ELR (cell line): ENCODE results near the gene MEIS1.
A peak's percentile ranks its signal among the peaks of the same experiment; 100 is the strongest.
"Not testable (repeated sequence)": the region's sequence is repeated elsewhere in the genome, so short reads cannot be mapped to it uniquely, and the experiment has no call there.

Experiments
- DNase-seq: peaks from one replicate; pipeline ENCODE4 v3.0.0-alpha.2; 2015; ENCODE audit warnings: low read depth

Gene MEIS1

GRCh38 chr2:66434679-66435548, at the start of gene MEIS1:
TSS of gene MEIS1 (plus strand) at chr2:66435125. CDS start at chr2:66435857, 732 bp downstream.
- peak; percentile 97 for DNase-seq

GRCh38 chr2:66387016-66387753, 47.7 kb upstream of the MEIS1 start:
- DNase-seq: no peak

GRCh38 chr2:66389651-66390131, 45.2 kb upstream of the MEIS1 start:
- peak; percentile 4 for DNase-seq

- no peak for DNase-seq
Observed at GRCh38 chr2:66390152-66390551, 44.8 kb upstream of the MEIS1 start.

- DNase-seq: no peak
Observed at GRCh38 chr2:66390811-66391210, 44.1 kb upstream of the MEIS1 start.

DNA sequence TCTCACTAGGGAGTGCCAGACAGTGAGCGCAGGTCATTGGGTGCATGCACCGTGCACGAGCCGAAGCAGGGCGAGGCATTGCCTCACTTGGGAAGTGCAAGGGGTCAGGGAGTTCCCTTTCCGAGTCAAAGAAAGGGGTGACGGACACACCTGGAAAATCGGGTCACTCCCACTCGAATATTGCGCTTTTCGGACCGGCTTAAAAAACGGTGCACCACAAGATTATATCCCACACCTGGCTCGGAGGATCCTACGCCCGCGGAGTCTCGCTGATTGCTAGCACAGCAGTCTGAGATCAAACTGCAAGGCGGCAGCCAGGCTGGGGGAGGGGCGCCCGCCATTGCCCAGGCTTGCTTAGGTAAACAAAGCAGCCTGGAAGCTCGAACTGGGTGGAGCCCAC, 43.7 kb upstream of the MEIS1 start:
- not testable (repeated sequence) for DNase-seq

DNA sequence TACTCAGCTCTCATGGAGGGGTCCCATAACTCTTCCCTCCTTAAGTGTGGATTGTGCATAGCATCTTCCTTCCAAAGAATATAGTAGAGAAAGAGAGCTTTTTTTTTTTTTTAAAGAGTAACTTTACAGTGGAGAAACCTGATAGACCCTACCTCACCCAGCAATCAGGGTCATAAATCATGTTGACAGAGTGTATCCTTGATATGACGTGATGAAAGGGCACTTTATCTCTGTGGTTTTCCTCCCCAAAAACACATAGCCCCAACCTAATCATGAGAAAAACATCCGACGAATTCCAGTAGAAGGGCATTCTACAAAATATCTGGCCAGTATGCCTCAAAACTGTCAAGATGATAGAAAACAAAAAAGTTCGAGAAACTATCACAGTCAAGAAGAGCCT, 29.5 kb upstream of the MEIS1 start:
- no peak for DNase-seq

- no peak for DNase-seq
Observed at GRCh38 chr2:66408905-66409304, 26.0 kb upstream of the MEIS1 start.

GRCh38 chr2:66412874-66413273, 22.1 kb upstream of the MEIS1 start:
- no peak for DNase-seq

DNA sequence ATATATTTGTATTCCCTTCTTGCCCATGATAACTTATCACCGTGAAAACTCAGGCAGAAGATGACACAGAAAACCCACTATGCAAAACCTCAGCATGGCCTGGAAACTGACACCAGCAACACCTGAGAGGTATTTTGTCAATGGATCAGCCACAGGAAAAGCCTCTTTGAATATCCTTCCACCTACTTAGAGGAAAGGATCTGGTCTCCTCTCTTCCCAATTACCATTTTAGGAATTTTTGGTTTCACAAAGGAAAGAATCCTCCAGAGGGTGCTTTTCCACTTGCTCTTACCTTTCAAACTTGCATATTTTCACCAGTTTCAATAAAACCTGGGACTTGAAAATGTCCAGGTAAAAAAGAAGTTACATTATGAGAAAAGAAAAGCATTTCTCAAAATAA, 20.0 kb upstream of the MEIS1 start:
- DNase-seq: no peak

- no peak for DNase-seq
Observed at GRCh38 chr2:66418381-66418780, 16.5 kb upstream of the MEIS1 start.

DNA sequence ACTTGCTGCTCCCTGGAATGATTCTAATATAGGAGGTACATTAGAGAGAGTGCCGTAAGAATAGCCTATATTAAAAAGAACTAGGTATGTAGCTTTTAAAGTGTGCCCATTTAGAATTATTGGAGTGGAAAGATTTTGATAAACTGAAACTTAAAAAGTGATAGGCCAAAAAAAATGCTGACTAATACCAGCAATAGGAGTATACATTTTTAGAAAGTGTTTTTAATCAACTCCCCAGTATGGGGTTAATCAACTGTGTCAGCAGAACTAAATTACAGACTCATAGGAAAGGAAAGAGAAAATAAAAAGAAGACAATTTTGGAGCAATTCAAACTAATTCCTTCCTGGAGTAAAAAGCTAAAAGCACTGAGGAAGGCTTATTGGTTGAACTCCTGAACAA, 13.3 kb upstream of the MEIS1 start:
- no peak for DNase-seq

DNA sequence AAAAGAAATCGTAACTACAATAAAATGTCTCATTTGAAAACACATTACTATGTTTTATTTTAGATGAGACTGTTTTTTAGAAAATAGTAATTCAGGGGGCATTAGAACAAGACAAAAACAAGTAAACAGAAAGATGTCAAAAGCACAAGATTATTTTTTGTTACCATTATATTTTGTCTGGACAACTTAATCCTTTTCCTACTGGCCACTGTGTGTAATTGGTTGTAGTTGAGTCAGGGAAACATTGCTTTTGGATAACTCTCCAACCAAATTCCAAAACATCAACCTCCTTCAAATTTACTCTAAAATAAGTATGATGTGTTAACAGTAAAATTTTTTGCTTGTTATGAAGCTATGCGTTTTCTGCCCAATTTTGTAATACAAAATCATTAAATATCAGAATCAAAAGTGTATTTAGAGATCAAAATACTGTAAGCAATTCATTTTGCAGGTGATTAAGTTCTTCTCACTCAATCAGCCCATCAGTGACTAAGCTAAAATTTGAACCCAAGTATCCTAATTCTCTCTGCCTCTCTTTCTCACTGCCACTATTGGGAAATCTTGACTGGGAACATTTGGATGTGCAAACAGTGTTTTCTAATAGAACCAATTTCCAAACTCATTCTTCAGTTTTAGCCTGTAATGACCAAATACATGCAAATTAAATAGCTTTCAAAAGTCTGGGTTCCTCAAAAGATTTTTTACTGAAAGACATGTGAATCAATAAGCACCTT, 11.4 kb upstream of the MEIS1 start:
- DNase-seq: no peak

DNA sequence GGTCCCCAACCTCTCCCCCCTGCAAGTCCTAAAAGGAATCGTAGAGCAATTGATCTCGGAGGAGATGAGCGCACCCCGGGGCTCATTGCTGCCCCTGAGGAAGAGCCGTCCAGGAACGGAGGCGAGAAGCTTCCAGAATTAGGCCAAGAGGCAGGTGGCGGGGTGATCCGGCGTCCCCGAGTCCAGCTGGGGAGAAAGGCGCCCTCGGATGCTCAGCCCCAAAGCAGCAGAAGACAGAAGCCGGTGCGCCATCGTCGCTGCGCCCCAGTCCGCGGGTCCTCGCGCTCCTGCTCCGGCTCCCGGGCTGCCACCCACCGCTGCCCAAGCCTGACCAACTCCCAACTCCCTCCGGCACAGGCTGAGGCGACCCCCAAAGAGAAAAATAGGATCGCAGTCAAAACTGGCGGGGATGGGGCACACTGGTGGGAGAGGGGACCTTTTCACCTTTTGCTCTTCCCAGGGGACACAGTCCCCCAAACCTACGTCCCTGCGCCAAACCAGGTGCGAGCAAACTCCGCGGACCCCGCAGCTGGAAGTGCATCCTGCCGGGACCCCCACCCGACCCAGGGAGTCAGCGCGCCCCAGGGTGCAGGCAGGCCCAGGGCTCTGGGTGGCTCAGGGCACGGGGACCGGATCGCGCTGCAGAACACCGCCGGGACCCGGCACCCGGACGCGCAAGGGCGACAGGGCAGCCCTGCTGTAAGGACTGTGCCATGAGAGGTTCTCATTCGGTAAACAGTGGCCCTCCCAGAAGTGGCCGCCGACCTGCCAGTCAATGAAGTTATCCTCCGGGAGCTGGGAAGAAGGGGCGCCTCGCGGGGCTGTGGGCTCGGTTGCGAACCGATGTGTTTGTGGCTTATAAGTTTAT, 8.4 kb upstream of the MEIS1 start:
- DNase-seq: no peak

GRCh38 chr2:66427300-66427699, 7.6 kb upstream of the MEIS1 start:
- DNase-seq: no peak

DNA sequence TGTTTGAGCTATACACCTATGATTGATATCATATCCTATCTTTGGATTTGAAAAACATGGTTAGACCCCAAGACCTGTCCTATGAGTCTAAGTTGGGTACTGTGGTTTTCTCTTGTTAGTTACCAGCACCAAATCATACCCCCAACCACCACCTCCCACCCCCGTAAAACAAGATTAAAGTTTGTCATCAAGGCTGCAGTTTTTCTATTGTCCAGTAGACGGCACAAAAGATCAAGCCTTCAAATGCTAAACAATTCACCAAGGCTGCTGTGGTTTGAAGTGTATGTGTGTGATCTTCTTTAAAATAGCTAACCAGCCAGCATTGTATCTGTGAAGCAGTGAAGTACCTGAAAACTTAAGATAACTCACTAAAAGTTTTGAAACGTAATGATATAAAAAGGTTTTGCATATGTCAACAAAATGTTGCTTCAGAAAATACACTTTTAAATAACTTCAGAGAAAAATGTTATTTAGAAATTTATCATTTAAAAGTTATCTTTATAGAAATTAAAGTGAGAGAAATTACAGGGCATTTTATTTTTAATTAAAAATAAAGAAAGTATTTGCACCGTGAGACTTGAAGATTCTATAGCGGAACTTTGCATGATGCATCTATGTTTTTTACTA, 5.8 kb upstream of the MEIS1 start:
- peak; percentile 69 for DNase-seq

DNA sequence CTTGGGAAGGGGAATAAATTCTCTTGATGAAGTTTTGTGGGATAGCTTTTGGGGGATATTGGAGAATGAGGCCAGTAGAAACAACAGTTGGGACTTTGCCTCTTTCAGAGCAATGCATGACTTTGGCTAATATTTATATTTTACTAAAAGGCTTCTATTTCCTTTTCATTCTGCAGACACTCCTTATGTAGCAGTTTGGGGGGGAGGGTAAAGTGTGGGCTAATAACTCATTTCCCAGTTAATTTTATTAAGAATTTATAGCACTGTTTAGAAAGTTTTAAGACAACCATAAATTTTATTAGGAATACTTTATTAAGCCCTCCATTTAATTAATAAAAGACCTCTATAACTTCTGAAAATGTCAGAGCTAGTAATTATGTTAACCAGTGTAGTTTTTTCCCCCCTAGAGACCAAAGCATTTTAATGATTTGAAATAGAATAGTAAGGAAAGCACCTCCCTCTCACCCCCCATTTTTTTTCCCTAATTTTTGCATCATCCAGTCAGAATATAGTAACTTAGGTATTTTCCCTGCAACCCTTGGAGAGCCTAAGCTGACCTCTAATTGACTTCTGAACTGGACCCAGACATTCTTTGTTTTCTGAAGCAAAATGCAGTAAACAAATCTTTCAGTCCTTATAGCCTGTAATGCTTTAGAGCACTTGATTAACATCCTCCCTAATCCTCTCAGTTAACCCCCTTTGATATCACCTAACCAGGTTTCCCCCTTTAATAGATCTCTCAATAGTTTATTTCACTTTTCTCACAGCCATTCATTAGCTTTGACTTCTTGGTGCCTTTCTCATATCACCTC, 5.0 kb upstream of the MEIS1 start:
- no peak for DNase-seq

DNA sequence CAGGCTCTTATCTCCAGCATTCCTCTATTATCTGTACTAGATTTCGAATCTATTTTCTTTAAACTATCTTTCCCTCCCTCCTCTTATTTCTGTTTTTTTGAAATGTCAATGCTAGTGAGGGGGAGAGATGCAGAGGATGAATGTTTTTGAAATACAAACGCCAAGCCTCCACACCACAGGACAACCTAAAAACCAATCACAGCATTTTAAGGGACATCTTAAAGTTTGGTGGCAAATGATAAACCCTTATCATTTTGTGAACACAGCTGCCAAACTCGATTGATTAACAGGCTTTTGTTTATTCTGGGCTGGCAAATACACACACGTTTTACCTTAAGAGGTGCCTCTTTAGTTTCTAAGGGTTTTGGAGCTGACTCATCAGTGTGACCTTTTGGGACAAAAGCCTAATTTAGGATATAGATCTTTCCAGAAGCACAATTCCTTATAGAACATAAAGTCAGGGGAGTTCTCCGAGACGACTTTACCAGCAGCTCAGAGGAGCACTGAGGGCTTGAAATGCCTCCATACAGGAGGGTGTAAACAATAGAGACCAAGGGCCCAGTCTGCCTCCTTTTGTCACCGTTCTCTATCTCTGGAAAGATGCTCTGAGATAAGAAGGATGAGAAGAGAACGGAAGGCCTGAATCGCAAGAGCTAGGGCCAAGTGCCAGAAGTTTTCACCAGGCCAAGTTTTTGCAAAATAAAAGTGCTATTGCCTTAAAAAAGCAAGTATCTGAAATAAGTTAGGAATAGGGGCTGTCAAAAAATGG, 4.2 kb upstream of the MEIS1 start:
- DNase-seq: no peak

DNA sequence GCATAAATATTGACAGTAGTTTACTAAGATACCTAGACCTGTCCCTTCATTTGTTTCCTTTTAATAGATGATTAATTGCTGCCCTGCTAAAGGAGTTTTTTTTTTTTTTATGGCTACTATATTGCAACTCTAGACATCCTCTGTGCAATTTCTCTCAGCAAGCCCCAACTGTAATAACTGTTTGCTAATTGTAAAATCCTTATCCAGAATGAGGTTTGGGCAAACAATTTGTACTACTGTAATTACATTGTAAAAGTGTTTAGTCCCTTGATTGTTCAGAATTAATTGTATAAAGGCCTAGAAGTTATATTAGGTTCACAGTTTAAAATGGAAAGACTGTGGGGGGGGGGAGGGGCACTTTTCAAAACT, 3.7 kb upstream of the MEIS1 start:
- no peak for DNase-seq
